ENCODE results near the gene ZCCHC24. TPM values are rescaled to one million over a fixed set of nuclear protein-coding genes. Genes with fewer than 3 reads are reported as not detected.

The ZCCHC24 gene
- total RNA-seq, 4 donors from 2014 or later: 100 to 156 (median 120) TPM

DNA sequence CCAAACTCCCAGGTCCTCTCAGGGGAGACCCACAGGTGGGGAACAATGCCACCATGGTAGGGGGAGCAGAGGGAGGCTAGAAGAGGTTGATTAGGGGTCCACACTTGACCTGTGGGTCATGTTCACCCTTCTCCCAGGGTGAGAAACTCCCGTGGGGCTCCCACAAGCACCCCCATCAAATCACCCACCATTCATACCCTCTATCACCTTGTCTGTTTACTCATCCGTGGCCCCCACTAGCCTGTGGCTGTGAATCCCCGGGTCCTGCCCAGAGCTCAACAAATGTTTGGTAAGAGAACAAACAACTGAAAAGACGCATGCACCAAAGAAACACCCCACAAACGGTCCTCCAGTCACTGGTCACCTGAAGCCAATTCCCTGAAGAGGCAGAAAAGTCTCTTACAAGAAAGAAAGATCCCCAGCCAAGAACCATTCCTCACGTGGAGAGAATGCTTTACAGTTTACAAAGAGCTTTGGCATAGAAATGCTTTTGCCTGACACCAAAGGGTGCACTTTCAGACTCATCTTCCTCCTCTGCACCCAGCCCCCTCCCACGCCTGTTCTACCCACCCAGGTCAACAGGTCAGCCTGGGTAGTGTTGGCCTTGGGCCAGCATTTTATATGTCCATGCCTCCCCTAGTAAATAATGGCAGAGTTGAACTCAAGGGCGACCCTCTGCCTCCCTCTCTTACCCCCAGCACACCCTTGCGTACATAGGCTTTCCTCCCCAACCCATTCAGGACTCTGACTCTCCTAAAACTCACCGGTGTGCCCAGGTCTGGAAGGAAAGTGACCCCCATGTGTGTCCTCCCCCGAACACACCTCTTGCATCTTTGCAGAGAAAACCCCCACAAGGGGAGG, 1.9 kb downstream of the ZCCHC24 start:
- Histone ChIP-seq H3K4me3 (peak overlapping the region; percentile 82 to 98 (median 90)), H3K4me1 (peaks cover 53 to 72% (median 68%) of the 10 kb centered on the region in 4 donors), H3K9me3 (no peaks in the 10 kb centered on the region), H3K27ac (replicated peaks in 1 of 4) (peak overlapping the region; percentile 94 to 97 (median 96)), H3K27me3 (no peaks in the 10 kb centered on the region), H3K36me3 (peaks cover 0 to 11% (median 2%) of the 10 kb centered on the region in 4 donors)
- TF ChIP-seq EP300 (IDR thresholded peaks at IDR 0.05): peak; percentile 3
- TF ChIP-seq POLR2A (IDR thresholded peaks at IDR 0.05; ENCODE audit: low read depth): no peak
- TF ChIP-seq, protein P1, sequence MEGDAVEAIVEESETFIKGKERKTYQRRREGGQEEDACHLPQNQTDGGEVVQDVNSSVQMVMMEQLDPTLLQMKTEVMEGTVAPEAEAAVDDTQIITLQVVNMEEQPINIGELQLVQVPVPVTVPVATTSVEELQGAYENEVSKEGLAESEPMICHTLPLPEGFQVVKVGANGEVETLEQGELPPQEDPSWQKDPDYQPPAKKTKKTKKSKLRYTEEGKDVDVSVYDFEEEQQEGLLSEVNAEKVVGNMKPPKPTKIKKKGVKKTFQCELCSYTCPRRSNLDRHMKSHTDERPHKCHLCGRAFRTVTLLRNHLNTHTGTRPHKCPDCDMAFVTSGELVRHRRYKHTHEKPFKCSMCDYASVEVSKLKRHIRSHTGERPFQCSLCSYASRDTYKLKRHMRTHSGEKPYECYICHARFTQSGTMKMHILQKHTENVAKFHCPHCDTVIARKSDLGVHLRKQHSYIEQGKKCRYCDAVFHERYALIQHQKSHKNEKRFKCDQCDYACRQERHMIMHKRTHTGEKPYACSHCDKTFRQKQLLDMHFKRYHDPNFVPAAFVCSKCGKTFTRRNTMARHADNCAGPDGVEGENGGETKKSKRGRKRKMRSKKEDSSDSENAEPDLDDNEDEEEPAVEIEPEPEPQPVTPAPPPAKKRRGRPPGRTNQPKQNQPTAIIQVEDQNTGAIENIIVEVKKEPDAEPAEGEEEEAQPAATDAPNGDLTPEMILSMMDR (IDR thresholded peaks at IDR 0.05): no peak
- peak in 1 of 2 donors; percentile 15 for TF ChIP-seq POLR2AphosphoS5 (IDR thresholded peaks at IDR 0.05)
- intact Hi-C loops (cut with DNase I): loop anchor here (5.0 kb wide), 1 partner anchor 41 kb away; no protein-coding TSS in a partner anchor
- 15% methylated on average over 10 of the region's 11 CpGs for WGBS
- no peak for DNase-seq (ENCODE audit: extremely low spot score)

DNA sequence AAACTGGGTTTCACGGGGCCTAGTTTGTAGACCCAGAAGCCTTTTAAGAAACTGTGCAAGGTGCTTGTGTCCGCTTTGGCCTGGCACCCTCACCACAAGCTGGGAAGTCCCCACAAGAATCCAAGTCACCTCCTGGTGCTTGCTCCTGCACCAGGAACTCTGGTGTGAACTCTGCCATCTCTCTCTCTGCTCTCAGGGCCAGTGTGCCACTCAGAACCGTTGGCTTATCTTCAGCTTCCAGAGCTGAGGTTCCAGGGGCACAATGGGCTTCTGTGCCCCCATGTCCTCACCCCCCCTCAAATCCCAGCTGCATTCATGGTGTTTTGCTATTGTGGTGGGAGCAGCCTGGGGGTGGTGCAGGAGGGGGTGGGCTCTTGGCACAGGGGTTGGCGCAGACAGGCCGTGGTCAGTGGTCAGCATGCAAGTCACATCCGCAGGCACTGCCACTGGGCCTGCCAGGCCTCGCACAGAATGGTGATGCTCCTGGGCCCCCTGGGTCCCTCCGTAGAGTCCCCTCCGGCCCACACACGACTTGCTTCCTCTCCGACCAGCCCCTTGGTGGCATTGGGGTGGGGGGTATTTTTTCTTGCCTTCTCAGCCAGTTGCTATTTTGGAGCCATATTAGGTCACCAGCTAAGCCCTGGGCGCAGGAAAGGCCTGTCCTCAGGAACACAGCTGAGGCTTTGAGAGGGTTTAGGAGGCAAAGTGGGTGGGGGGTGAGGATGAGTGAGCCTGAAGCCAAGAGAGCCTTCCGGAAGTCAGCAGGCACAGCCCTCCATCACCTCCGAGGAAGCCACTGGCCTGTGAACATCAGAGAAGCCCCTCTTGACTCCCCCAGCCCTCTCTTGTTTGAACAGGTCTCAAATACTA, 3.0 kb downstream of the ZCCHC24 start:
- peak overlapping the region; percentile 82 to 98 (median 90) for H3K4me3 ChIP-seq
- no peaks in the 10 kb centered on the region for H3K9me3 ChIP-seq
- no peak for DNase-seq (ENCODE audit: extremely low spot score)
- TF ChIP-seq POLR2A (IDR thresholded peaks at IDR 0.05; ENCODE audit: low read depth) (no peak), EP300 (IDR thresholded peaks at IDR 0.05) (no peak), POLR2AphosphoS5 (IDR thresholded peaks at IDR 0.05) (no peak)
- TF ChIP-seq, protein P1 (IDR thresholded peaks at IDR 0.05): no peak
- peak overlapping the region; percentile 94 to 97 (median 96) for H3K27ac ChIP-seq (replicated peaks in 1 of 4)
- peaks cover 0 to 13% (median 3%) of the 10 kb centered on the region in 4 donors for H3K36me3 ChIP-seq
- WGBS: 65% methylated on average over 13 of the region's 14 CpGs
- peaks cover 65 to 84% (median 80%) of the 10 kb centered on the region in 4 donors for H3K4me1 ChIP-seq
- H3K27me3 ChIP-seq: no peaks in the 10 kb centered on the region
- intact Hi-C loops (cut with DNase I): loop anchor here (5.0 kb wide), 1 partner anchor 40 kb away; no protein-coding TSS in a partner anchor

GRCh38 chr10:79441433-79441832, 4.0 kb downstream of the ZCCHC24 start:
- H3K27ac ChIP-seq (replicated peaks in 1 of 4): peak overlapping the region; percentile 94 to 97 (median 96)
- intact Hi-C loops (cut with DNase I): loop anchor here (5.0 kb wide), 1 partner anchor 39 kb away; no protein-coding TSS in a partner anchor

GRCh38 chr10:79440281-79440680, 5.1 kb downstream of the ZCCHC24 start:
- H3K27me3 ChIP-seq: no peaks in the 10 kb centered on the region
- peak overlapping the region; percentile 94 to 97 (median 96) for H3K27ac ChIP-seq (replicated peaks in 1 of 4)
- H3K4me1 ChIP-seq: peaks cover 86 to 93% (median 91%) of the 10 kb centered on the region in 4 donors
- peak overlapping the region in 1 of 4 donors; percentile 8 for H3K4me3 ChIP-seq
- H3K9me3 ChIP-seq: no peaks in the 10 kb centered on the region
- intact Hi-C loops (cut with DNase I): loop anchor here (5.0 kb wide), 1 partner anchor 38 kb away; no protein-coding TSS in a partner anchor
- DNase-seq (ENCODE audit: extremely low spot score): no peak
- WGBS: 90% methylated on average over 5 of the region's 6 CpGs
- peaks cover 0 to 22% (median 4%) of the 10 kb centered on the region in 4 donors for H3K36me3 ChIP-seq
- TF ChIP-seq POLR2AphosphoS5 (IDR thresholded peaks at IDR 0.05) (no peak), POLR2A (IDR thresholded peaks at IDR 0.05; ENCODE audit: low read depth) (no peak), EP300 (IDR thresholded peaks at IDR 0.05) (no peak)
- TF ChIP-seq, protein P1 (IDR thresholded peaks at IDR 0.05): no peak

More at GRCh38 chr10:79441433-79441832, 4.0 kb downstream of the ZCCHC24 start:
- no peaks in the 10 kb centered on the region for H3K27me3 ChIP-seq
- no peak overlapping the region for H3K4me3 ChIP-seq
- peaks cover 75 to 88% (median 83%) of the 10 kb centered on the region in 4 donors for H3K4me1 ChIP-seq
- 25% methylated on average over 1 of the region's 1 CpG for WGBS
- no peak for DNase-seq (ENCODE audit: extremely low spot score)
- peaks cover 0 to 20% (median 4%) of the 10 kb centered on the region in 4 donors for H3K36me3 ChIP-seq
- TF ChIP-seq POLR2A (IDR thresholded peaks at IDR 0.05; ENCODE audit: low read depth): no peak
- no peak for TF ChIP-seq EP300 (IDR thresholded peaks at IDR 0.05)
- TF ChIP-seq, protein P1 (IDR thresholded peaks at IDR 0.05): no peak
- no peak for TF ChIP-seq POLR2AphosphoS5 (IDR thresholded peaks at IDR 0.05)
- no peaks in the 10 kb centered on the region for H3K9me3 ChIP-seq

Data from esophagus muscularis mucosa (tissue), 4 donors.